ENCODE data around the gene KCNJ10.

DNA sequence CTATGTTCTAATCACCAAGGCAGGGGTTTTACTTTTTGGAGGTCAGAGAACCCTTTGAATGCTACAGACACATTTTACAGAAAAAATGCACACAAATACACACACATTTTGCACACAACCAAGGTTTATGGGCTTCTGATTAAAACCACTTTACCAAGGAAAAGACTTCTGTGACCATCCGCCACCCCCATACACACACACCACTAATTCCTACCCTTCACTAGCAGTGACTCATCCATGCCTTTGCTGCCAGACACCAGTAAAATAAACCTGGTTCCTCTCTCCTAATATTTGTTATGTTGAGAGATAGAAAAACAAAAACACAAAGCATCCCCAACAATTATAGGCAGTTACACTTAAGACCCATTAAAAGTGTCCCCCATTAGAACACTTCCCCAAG, 51.1 kb downstream of the KCNJ10 start:
- TF ChIP-seq, protein P1, sequence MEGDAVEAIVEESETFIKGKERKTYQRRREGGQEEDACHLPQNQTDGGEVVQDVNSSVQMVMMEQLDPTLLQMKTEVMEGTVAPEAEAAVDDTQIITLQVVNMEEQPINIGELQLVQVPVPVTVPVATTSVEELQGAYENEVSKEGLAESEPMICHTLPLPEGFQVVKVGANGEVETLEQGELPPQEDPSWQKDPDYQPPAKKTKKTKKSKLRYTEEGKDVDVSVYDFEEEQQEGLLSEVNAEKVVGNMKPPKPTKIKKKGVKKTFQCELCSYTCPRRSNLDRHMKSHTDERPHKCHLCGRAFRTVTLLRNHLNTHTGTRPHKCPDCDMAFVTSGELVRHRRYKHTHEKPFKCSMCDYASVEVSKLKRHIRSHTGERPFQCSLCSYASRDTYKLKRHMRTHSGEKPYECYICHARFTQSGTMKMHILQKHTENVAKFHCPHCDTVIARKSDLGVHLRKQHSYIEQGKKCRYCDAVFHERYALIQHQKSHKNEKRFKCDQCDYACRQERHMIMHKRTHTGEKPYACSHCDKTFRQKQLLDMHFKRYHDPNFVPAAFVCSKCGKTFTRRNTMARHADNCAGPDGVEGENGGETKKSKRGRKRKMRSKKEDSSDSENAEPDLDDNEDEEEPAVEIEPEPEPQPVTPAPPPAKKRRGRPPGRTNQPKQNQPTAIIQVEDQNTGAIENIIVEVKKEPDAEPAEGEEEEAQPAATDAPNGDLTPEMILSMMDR (IDR thresholded peaks at IDR 0.05; ENCODE audit: low read length), result no peak
- TF ChIP-seq EZH2 (IDR thresholded peaks at IDR 0.05; ENCODE audit: borderline replicate concordance, low read length), result no peak
